IgD-negative memory B cell (primary cell): ENCODE results near the gene PLA2G6. TPM values are rescaled to one million over a fixed set of nuclear protein-coding genes. Genes with fewer than 3 reads are reported as not detected.

Experiments used
- H3K27ac Mint-ChIP-seq, 3 donors: one replicate each; pipeline ENCODE4 v1.8.0; 2020 to 2022; ENCODE audit warnings: mild to moderate bottlenecking in 3 of 3, mixed read lengths in 3 of 3, moderate library complexity in 1 of 3
- H3K27me3 Mint-ChIP-seq: one replicate; pipeline ENCODE4 v1.8.0; 2021; ENCODE audit warnings: mixed read lengths
- H3K36me3 Mint-ChIP-seq: one replicate; pipeline ENCODE4 v1.8.0; 2020; ENCODE audit warnings: mild to moderate bottlenecking, mixed read lengths
- H3K4me1 Mint-ChIP-seq, 3 donors: one replicate each; pipeline ENCODE4 v1.8.0; 2020 to 2022; ENCODE audit warnings: mixed read lengths in 3 of 3, mild to moderate bottlenecking in 1 of 3
- H3K4me3 Mint-ChIP-seq, 4 donors: one replicate each; pipeline ENCODE4 v1.8.0; 2020 to 2022; ENCODE audit warnings: mild to moderate bottlenecking in 4 of 4, mixed read lengths in 4 of 4, moderate library complexity in 3 of 4
- H3K9me3 Mint-ChIP-seq, 3 donors: one replicate each; pipeline ENCODE4 v1.8.0; 2020 to 2021; ENCODE audit warnings: mixed read lengths in 3 of 3, mild to moderate bottlenecking in 1 of 3
- polyA plus RNA-seq: library from polyadenylated mRNA; unstranded; fragments of 300-500 nt; fragmentation: Illumina TruSeq; gene quantifications from one replicate; pipeline ENCODE4 v1.2.3, GENCODE V29; 2021

PLA2G6 gene
- polyA plus RNA-seq, 1 donor from 2014 or later: 3.0 TPM

DNA sequence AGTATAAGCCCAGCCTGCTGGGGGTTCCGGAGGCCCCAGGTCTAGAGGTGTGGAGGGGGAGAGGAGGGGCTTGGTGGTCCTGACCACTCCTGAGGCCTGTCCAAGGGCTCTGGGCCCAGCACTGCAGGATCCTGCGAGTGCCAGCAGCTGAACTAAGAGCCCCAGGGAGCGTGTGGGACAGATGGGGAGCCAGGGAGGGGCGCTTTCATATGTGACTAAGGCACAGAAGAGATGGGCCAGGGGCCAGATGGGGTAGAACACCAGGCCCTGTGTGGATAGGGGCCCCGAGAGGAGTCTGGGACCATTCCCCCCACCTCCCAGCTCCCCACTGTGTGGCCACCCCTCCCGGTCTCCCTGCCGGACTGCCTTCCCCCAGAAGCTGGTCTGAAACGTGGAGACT, 38.5 kb upstream of the PLA2G6 start:
- no peaks in the 10 kb centered on the region for H3K27me3 Mint-ChIP-seq
- H3K4me3 Mint-ChIP-seq: peak overlapping the region in 1 of 4 donors; percentile 33
- no peak overlapping the region for H3K27ac Mint-ChIP-seq
- no peaks in the 10 kb centered on the region for H3K9me3 Mint-ChIP-seq
- H3K4me1 Mint-ChIP-seq: peaks cover 0 to 3% (median 0%) of the 10 kb centered on the region in 3 donors
- H3K36me3 Mint-ChIP-seq: no peaks in the 10 kb centered on the region

GRCh38 chr22:38219632-38220031, 38.0 kb upstream of the PLA2G6 start:
- Mint-ChIP-seq H3K36me3 (no peaks in the 10 kb centered on the region), H3K9me3 (no peaks in the 10 kb centered on the region), H3K27me3 (no peaks in the 10 kb centered on the region), H3K4me3 (no peak overlapping the region), H3K27ac (no peak overlapping the region), H3K4me1 (peaks cover 0 to 5% (median 0%) of the 10 kb centered on the region in 3 donors)

DNA sequence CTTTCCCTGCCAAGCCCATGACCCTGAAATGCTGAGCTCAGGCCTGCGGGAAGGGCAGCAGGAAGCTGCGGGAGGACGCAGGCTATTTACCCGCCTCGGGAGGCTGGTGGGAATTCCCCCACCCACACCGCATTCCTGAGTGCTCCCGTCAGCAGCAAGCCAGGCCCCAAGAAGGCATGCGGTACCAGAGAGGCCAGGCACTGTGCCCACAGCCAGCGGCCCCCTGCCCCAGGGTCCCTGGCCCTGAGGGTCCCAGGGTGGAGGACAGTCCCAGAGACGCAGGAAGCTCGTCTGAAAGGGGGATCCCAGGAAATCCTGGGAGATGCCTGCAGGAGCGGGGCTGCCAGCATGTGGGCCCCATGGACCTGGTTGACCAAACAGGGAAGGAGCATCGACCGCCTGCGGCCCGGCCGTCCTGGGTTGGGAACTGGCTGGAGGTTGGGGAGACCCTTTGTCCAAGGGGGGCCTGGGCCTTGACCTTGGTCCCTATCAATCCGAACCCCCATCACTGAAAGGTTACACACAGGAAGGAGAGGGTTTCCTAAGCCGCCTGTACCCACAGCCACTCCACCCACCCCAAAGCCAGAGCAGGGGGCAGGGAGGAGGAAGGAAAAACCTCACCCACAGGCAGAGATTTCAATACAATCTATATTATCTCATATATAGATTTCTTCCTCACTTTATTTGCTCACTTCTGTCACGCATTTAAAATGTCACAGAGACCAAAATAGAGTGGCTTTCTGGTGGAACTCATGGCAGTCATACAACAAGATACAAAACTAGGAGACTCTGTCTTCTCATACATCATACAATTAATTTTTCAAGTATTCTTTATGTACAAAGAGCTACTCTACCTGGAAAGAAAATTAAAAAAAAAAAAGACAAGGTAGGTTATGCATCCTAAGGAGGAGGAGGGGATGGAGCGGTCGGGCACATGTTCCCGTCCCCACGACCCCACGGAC, 37.3 kb upstream of the PLA2G6 start:
- H3K36me3 Mint-ChIP-seq: no peaks in the 10 kb centered on the region

DNA sequence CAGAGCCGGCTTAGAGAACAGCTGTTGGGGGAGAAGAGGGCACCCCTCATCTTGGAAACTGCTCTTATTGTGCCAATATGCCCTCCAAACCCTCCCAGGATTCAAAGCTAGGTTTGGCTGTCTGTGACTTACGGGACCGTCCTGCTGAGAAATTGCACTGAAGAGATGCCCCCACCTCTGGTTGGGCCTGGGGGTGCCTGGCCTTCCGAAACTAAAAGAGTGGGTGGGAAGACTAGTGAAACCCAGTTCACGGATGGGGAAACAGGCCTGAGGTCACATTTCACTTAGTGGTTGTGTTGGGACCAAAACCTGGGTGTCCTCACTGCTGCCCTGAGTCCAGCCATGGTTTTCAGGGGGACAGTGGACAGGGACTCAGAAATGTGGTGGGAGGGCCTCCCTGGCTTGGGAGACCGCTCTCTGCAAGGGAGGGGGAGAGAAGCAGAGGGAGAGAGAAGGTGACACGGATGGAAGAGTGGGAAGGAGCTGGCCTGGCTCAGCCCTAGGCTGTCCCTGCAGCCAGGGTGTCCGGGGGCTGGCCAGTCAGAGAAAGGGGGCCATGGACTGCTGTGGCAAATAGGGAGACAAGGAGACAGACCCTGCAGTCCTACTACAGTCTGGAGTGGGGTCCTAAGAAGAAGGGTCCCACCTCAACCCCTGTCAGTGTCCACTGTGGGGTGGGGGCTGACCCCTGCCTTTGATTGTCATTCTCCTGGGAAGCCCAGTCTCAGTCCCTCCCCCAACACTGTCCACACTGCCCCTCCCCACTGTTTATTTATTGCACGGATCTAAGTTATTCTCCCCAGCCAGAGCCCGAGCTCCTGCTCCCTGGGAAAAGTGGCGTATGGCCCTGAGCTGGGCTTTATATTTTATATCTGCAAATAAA, 33.8 kb upstream of the PLA2G6 start:
- Mint-ChIP-seq H3K9me3 (no peaks in the 10 kb centered on the region), H3K4me1 (peaks cover 0 to 16% (median 9%) of the 10 kb centered on the region in 3 donors), H3K27ac (peak overlapping the region in 1 of 3 donors; percentile 16), H3K4me3 (peak overlapping the region in 3 of 4 donors; percentile 38 to 70 (median 43)), H3K36me3 (no peaks in the 10 kb centered on the region), H3K27me3 (no peaks in the 10 kb centered on the region)

More for the DNA sequence above, 37.3 kb upstream of the PLA2G6 start:
- no peaks in the 10 kb centered on the region for H3K27me3 Mint-ChIP-seq
- no peak overlapping the region for H3K4me3 Mint-ChIP-seq
- no peaks in the 10 kb centered on the region for H3K9me3 Mint-ChIP-seq
- no peak overlapping the region for H3K27ac Mint-ChIP-seq
- H3K4me1 Mint-ChIP-seq: peaks cover 0 to 6% (median under 1%) of the 10 kb centered on the region in 3 donors

GRCh38 chr22:38214302-38215056, 32.8 kb upstream of the PLA2G6 start:
- Mint-ChIP-seq H3K4me3 (peak overlapping the region; percentile 72 to 88 (median 84)), H3K27me3 (no peaks in the 10 kb centered on the region), H3K27ac (peak overlapping the region in 1 of 3 donors; percentile 35), H3K4me1 (peaks cover 0 to 16% (median 9%) of the 10 kb centered on the region in 3 donors), H3K36me3 (no peaks in the 10 kb centered on the region), H3K9me3 (no peaks in the 10 kb centered on the region)

DNA sequence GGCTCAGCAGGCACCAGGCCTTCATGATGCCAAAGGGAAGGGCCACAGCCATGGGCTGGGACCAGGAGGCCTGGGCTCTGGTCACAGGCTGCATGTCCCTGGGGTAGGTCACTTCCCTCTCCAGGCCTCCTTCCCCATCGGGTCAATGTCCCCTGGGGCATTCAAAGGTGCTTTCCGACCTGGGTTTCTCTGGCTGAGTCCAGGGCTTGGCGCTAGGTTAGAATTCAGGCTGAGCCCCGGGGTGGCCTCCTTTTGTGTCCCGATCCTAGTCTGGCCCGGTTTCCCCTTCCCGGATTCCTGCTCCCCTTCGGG, 32.3 kb upstream of the PLA2G6 start:
- Mint-ChIP-seq H3K27me3 (no peaks in the 10 kb centered on the region), H3K9me3 (no peaks in the 10 kb centered on the region), H3K4me1 (peaks cover 0 to 14% (median 9%) of the 10 kb centered on the region in 3 donors), H3K36me3 (no peaks in the 10 kb centered on the region), H3K27ac (peak overlapping the region in 1 of 3 donors; percentile 35), H3K4me3 (peak overlapping the region in 3 of 4 donors; percentile 72 to 88 (median 85))

DNA sequence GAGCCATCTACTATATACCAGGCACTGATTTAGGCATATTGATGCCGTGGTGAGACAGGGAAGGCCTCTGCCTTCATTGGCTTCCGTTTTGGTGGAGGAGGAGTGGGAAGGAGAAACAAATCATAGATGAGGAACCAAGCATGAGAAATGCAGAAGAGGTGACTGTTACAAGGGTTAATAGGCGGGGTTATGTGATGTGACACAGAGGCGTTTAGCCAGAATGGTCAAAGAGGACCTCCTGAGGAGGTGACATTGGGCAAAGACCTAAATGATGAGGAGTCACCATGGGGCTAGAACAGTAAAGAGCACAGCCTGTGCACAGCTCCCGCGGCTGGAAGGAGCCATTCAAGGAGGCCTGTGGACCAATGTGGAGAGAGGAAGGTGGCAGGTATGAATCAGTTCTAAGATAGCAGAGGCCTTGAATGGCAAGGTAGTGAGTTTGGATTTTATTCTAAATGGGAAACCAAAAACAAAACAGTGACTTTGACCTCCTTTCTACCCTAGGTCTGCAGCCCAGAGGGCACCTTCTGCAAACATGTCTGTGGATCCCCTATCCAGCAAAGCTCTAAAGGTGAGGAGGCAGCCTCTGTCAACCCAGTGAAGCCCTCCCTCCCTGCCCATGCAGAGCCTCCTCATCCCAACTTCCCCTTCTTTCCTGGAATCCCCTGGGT, 31.8 kb upstream of the PLA2G6 start:
- Mint-ChIP-seq H3K27ac (peak overlapping the region in 1 of 3 donors; percentile 18), H3K27me3 (no peaks in the 10 kb centered on the region), H3K9me3 (no peaks in the 10 kb centered on the region), H3K4me1 (peaks cover 0 to 14% (median 11%) of the 10 kb centered on the region in 3 donors), H3K36me3 (no peaks in the 10 kb centered on the region), H3K4me3 (peak overlapping the region in 3 of 4 donors; percentile 19 to 41 (median 27))

GRCh38 chr22:38212442-38212841, 30.8 kb upstream of the PLA2G6 start:
- Mint-ChIP-seq H3K9me3 (no peaks in the 10 kb centered on the region), H3K4me1 (peaks cover 0 to 12% (median 11%) of the 10 kb centered on the region in 3 donors), H3K27ac (peak overlapping the region in 1 of 3 donors; percentile 14), H3K27me3 (no peaks in the 10 kb centered on the region), H3K4me3 (no peak overlapping the region), H3K36me3 (no peaks in the 10 kb centered on the region)

DNA sequence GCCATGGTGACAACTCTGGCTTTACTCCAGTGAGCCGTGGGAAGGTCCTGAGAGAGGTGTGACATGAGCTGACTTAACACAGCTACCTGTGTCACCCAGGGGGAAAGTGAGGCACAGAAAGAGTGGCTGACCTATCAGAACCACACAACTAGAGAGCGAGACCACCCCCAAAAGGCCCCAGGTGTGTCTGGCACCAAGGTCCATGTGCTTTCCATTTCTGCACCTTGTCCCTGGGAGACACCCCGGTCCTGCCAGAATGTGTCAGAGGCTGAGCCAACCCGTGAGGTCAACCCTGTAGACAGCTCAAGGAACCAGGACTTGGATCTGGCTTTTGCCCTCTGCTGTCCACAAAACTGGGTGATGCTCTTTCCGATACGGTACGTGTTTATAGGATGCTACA, 29.9 kb upstream of the PLA2G6 start:
- Mint-ChIP-seq H3K4me1 (peaks cover 0 to 12% (median 11%) of the 10 kb centered on the region in 3 donors), H3K27ac (no peak overlapping the region), H3K4me3 (no peak overlapping the region), H3K27me3 (no peaks in the 10 kb centered on the region), H3K9me3 (no peaks in the 10 kb centered on the region), H3K36me3 (no peaks in the 10 kb centered on the region)

DNA sequence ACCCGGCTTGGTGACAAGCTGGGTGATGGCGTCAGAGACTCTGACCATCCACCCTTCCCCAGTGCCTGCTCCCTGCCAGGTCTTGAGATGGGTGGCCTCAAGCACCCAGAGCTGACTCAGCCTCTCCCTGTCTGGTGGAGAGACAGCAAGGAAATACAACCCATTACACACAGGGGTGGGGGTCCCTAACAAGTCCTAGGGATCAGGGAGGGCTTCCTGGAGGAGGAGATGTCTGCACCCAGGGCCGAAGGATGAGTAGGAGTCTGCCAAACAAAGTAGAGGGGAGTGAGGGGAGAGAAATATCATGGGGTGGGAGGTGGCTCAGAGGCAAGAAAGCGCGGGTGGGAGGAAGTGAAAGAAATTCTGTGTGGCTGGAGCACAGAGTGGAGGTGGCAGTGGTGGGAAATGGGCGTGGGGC, 26.9 kb upstream of the PLA2G6 start:
- H3K27me3 Mint-ChIP-seq: no peaks in the 10 kb centered on the region
- H3K27ac Mint-ChIP-seq: peak overlapping the region in 1 of 3 donors; percentile 14
- H3K4me1 Mint-ChIP-seq: peaks cover 5 to 22% (median 18%) of the 10 kb centered on the region in 3 donors
- no peak overlapping the region for H3K4me3 Mint-ChIP-seq
- no peaks in the 10 kb centered on the region for H3K36me3 Mint-ChIP-seq
- H3K9me3 Mint-ChIP-seq: no peaks in the 10 kb centered on the region

GRCh38 chr22:38207898-38208432, 26.3 kb upstream of the PLA2G6 start:
- Mint-ChIP-seq H3K4me3 (peak overlapping the region in 1 of 4 donors; percentile 27), H3K36me3 (no peaks in the 10 kb centered on the region), H3K27ac (peak overlapping the region in 1 of 3 donors; percentile 82), H3K9me3 (no peaks in the 10 kb centered on the region), H3K27me3 (no peaks in the 10 kb centered on the region), H3K4me1 (peaks cover 5 to 18% (median 13%) of the 10 kb centered on the region in 3 donors)

DNA sequence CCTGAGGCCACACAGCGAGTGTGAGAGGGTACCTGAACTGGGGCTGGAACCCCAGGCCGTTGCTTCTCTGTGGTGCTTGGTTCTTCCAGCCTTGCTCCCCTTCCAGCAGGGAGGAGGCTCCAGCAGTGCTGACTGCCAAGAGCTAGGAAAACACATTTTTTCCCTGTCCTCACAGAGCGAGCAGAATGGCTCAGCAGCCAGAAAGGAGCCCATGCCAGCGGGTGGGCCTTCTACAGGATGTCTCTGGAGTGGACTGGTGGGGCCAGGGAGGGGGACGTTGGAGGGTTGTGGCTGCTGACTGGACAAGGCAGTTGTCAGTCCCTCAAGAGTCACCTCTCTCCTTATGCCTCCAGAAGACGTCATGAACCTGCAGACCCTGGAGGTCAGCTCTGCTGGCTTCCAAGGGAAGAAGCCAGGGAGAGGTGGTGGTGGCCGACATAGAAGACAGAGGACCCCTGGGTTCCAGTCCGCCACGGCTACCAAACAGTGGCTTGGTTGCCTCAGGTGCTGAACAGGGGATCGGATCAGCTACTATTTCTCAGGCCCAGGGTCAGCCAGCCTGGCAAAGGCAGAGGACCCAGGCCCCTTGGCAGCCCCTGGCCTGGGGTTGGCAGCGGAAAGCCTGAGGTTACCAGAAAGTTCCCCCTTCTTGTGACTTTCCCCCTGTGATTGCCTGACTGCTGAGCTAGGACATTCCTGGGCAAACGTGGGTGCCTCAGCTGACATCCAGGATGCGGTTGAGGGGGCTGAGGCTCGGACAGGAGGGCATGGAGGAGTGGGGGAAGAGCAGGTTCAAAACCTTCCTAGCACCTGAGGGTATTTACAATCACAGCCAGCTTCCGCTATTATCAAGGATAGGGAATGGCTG, 23.9 kb upstream of the PLA2G6 start:
- H3K9me3 Mint-ChIP-seq: no peaks in the 10 kb centered on the region
- peak overlapping the region in 2 of 4 donors; percentile 51 to 67 for H3K4me3 Mint-ChIP-seq
- no peaks in the 10 kb centered on the region for H3K36me3 Mint-ChIP-seq

DNA sequence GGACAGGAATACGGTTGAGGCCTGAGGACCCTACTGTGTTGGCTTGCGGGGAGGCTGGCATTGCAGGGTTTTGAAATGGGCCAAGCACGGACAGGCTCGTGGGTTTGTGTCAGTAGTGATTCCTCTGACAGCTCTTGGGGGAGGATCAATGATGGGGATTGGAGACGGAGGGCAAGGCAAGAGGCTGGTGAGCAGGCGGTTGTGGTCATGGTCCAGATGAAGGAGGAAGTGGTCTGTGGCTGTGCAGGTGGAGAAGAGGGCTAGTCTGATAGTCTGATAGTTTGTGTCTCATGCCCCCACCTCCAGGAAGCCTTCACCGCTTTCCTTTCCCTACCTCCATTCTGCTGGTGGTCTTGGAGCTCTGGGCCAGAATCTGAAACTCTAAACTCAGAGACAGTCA, 23.2 kb upstream of the PLA2G6 start:
- no peaks in the 10 kb centered on the region for H3K36me3 Mint-ChIP-seq
- peaks cover 5 to 26% (median 24%) of the 10 kb centered on the region in 3 donors for H3K4me1 Mint-ChIP-seq
- H3K27me3 Mint-ChIP-seq: no peaks in the 10 kb centered on the region
- peak overlapping the region; percentile 51 to 84 (median 57) for H3K4me3 Mint-ChIP-seq
- H3K27ac Mint-ChIP-seq: peak overlapping the region; percentile 9 to 68 (median 39)
- no peaks in the 10 kb centered on the region for H3K9me3 Mint-ChIP-seq

More for the DNA sequence above, 23.9 kb upstream of the PLA2G6 start:
- no peaks in the 10 kb centered on the region for H3K27me3 Mint-ChIP-seq
- H3K27ac Mint-ChIP-seq: peak overlapping the region; percentile 22 to 71 (median 39)
- H3K4me1 Mint-ChIP-seq: peaks cover 5 to 24% (median 22%) of the 10 kb centered on the region in 3 donors
